DMS 273 treated with DMSO at 0.1 percent for 48 hours (cell line): ENCODE results near the gene FERMT3.
"Not testable (repeated sequence)": the region's sequence is repeated elsewhere in the genome, so short reads cannot be mapped to it uniquely, and the experiment has no call there.

ENCODE experiments used
- DNase-seq: peaks from one replicate; lab custom pipeline; 2025; lab: John Stamatoyannopoulos, UW

FERMT3 gene

GRCh38 chr11:64235437-64236161 is 29.1 kb downstream of the FERMT3 start:
- no peak for DNase-seq

GRCh38 chr11:64237484-64237951 is 31.0 kb downstream of the FERMT3 start:
- no peak for DNase-seq

GRCh38 chr11:64238076-64238475 is 31.6 kb downstream of the FERMT3 start:
- DNase-seq = no peak

GRCh38 chr11:64238999-64239398 is 32.5 kb downstream of the FERMT3 start:
- DNase-seq = no peak

- DNase-seq = no peak
These were observed 33.3 kb downstream of the FERMT3 start for GRCh38 chr11:64239662-64240434.

- peak; percentile 75 for DNase-seq
These were observed 34.1 kb downstream of the FERMT3 start, which contains the start of gene FKBP2 for GRCh38 chr11:64240435-64241240. TSS of gene FKBP2 (plus strand) at chr11:64241095. CDS start at chr11:64242388, 1,293 bp downstream.

- DNase-seq = no peak
These were observed 34.6 kb downstream of the FERMT3 start for GRCh38 chr11:64241241-64241490.

- DNase-seq = peak; percentile 80
These were observed 35.2 kb downstream of the FERMT3 start for GRCh38 chr11:64241491-64242374.

GRCh38 chr11:64243236-64243854 is 36.8 kb downstream of the FERMT3 start:
- no peak for DNase-seq

GRCh38 chr11:64244107-64244506 is 37.6 kb downstream of the FERMT3 start:
- no peak for DNase-seq

- DNase-seq = no peak
These were observed 38.4 kb downstream of the FERMT3 start for GRCh38 chr11:64244966-64245365.

- no peak for DNase-seq
These were observed 38.9 kb downstream of the FERMT3 start for GRCh38 chr11:64245401-64245796.

- DNase-seq = no peak
These were observed 39.5 kb downstream of the FERMT3 start for GRCh38 chr11:64245797-64246620.

- not testable (repeated sequence) for DNase-seq
These were observed 40.0 kb downstream of the FERMT3 start for GRCh38 chr11:64246621-64246870.

- DNase-seq = peak; percentile 60
These were observed 40.6 kb downstream of the FERMT3 start, which contains the start of gene PPP1R14B for GRCh38 chr11:64246871-64247728. TSS of gene PPP1R14B (minus strand) at chr11:64246943. CDS start at chr11:64246673, 270 bp downstream.

GRCh38 chr11:64247729-64248531 is 41.4 kb downstream of the FERMT3 start:
- DNase-seq = no peak

- no peak for DNase-seq
These were observed 42.1 kb downstream of the FERMT3 start for GRCh38 chr11:64248578-64248977.

GRCh38 chr11:64249038-64249437 is 42.5 kb downstream of the FERMT3 start:
- no peak for DNase-seq
